ENCODE measurements around the gene ACSBG1.

Gene ACSBG1

GRCh38 chr15:78276064-78276943 is 41.9 kb upstream of the ACSBG1 start:
- no peak for DNase-seq
- H3K9me3 ChIP-seq (replicated peaks; ENCODE audit: insufficient read depth, low read length): no peaks in the 10 kb centered on the region
- TF ChIP-seq CTCF (IDR thresholded peaks at IDR 0.05; ENCODE audit: low read length): no peak
- TF ChIP-seq EZH2phosphoT487 (IDR thresholded peaks at IDR 0.05; ENCODE audit: low read length): no peak
- no peak for TF ChIP-seq EZH2 (optimal IDR thresholded peaks at IDR 0.05; ENCODE audit: low read depth, low read length)
- H3K4me2 ChIP-seq (ENCODE audit: low read depth, low read length): no peak overlapping the region
- no peak overlapping the region for H3K4me3 ChIP-seq (ENCODE audit: low read length)
- H3K79me2 ChIP-seq (ENCODE audit: low read length): no peaks in the 10 kb centered on the region
- no peaks in the 10 kb centered on the region for H4K20me1 ChIP-seq (ENCODE audit: insufficient read depth, low read length)
- no peaks in the 10 kb centered on the region for H3K9me2 ChIP-seq (replicated peaks; ENCODE audit: insufficient read depth, low read length)
- no peaks in the 10 kb centered on the region for H3F3A ChIP-seq (ENCODE audit: insufficient read depth, low read length)
- no peaks in the 10 kb centered on the region for H3K4me1 ChIP-seq (ENCODE audit: low read length)
- H2AFZ ChIP-seq (ENCODE audit: low read length): no peak overlapping the region
- H3K36me3 ChIP-seq (replicated peaks; ENCODE audit: insufficient read depth, low read length): no peaks in the 10 kb centered on the region
- H3K27me3 ChIP-seq (replicated peaks; ENCODE audit: insufficient read depth, low read length): no peaks in the 10 kb centered on the region
- H3K9ac ChIP-seq (ENCODE audit: low read length): no peak overlapping the region
- H3K27ac ChIP-seq (ENCODE audit: low read length): no peak overlapping the region

- H4K20me1 ChIP-seq (ENCODE audit: insufficient read depth, low read length): no peaks in the 10 kb centered on the region
- H3K9ac ChIP-seq (ENCODE audit: low read length): no peak overlapping the region
- no peak for TF ChIP-seq EZH2phosphoT487 (IDR thresholded peaks at IDR 0.05; ENCODE audit: low read length)
- no peak for TF ChIP-seq EZH2 (optimal IDR thresholded peaks at IDR 0.05; ENCODE audit: low read depth, low read length)
- TF ChIP-seq CTCF (IDR thresholded peaks at IDR 0.05; ENCODE audit: low read length): no peak
- H3K9me2 ChIP-seq (replicated peaks; ENCODE audit: insufficient read depth, low read length): no peaks in the 10 kb centered on the region
- no peaks in the 10 kb centered on the region for H3K36me3 ChIP-seq (replicated peaks; ENCODE audit: insufficient read depth, low read length)
- H3F3A ChIP-seq (ENCODE audit: insufficient read depth, low read length): no peaks in the 10 kb centered on the region
- no peaks in the 10 kb centered on the region for H3K9me3 ChIP-seq (replicated peaks; ENCODE audit: insufficient read depth, low read length)
- no peak overlapping the region for H3K4me3 ChIP-seq (ENCODE audit: low read length)
- no peaks in the 10 kb centered on the region for H3K27me3 ChIP-seq (replicated peaks; ENCODE audit: insufficient read depth, low read length)
- no peak overlapping the region for H3K4me2 ChIP-seq (ENCODE audit: low read depth, low read length)
- no peak for DNase-seq
- H3K27ac ChIP-seq (ENCODE audit: low read length): no peak overlapping the region
- H2AFZ ChIP-seq (ENCODE audit: low read length): no peak overlapping the region
- no peaks in the 10 kb centered on the region for H3K79me2 ChIP-seq (ENCODE audit: low read length)
- no peaks in the 10 kb centered on the region for H3K4me1 ChIP-seq (ENCODE audit: low read length)
Measured at GRCh38 chr15:78274994-78275393, 40.6 kb upstream of the ACSBG1 start.

GRCh38 chr15:78272776-78273175 is 38.4 kb upstream of the ACSBG1 start:
- H3K4me3 ChIP-seq (ENCODE audit: low read length): no peak overlapping the region

More at GRCh38 chr15:78272776-78273175, 38.4 kb upstream of the ACSBG1 start:
- H3K36me3 ChIP-seq (replicated peaks; ENCODE audit: insufficient read depth, low read length): no peaks in the 10 kb centered on the region
- TF ChIP-seq EZH2 (optimal IDR thresholded peaks at IDR 0.05; ENCODE audit: low read depth, low read length) (no peak), CTCF (IDR thresholded peaks at IDR 0.05; ENCODE audit: low read length) (no peak), EZH2phosphoT487 (IDR thresholded peaks at IDR 0.05; ENCODE audit: low read length) (no peak)
- no peak overlapping the region for H3K9ac ChIP-seq (ENCODE audit: low read length)
- H3K9me3 ChIP-seq (replicated peaks; ENCODE audit: insufficient read depth, low read length): no peaks in the 10 kb centered on the region
- H3K79me2 ChIP-seq (ENCODE audit: low read length): no peaks in the 10 kb centered on the region
- H4K20me1 ChIP-seq (ENCODE audit: insufficient read depth, low read length): no peaks in the 10 kb centered on the region
- no peaks in the 10 kb centered on the region for H3F3A ChIP-seq (ENCODE audit: insufficient read depth, low read length)
- H2AFZ ChIP-seq (ENCODE audit: low read length): no peak overlapping the region
- no peaks in the 10 kb centered on the region for H3K9me2 ChIP-seq (replicated peaks; ENCODE audit: insufficient read depth, low read length)
- H3K4me2 ChIP-seq (ENCODE audit: low read depth, low read length): no peak overlapping the region
- no peak overlapping the region for H3K27ac ChIP-seq (ENCODE audit: low read length)
- no peak for DNase-seq
- H3K27me3 ChIP-seq (replicated peaks; ENCODE audit: insufficient read depth, low read length): no peaks in the 10 kb centered on the region
- no peaks in the 10 kb centered on the region for H3K4me1 ChIP-seq (ENCODE audit: low read length)

Data from MM.1S (cell line).